AG09309 (cell line): ENCODE measurements around the gene ACOT7.
A peak's percentile ranks its signal among the peaks of the same experiment; 100 is the strongest.
"Not testable (repeated sequence)": the region's sequence is repeated elsewhere in the genome, so short reads cannot be mapped to it uniquely, and the experiment has no call there.

Source experiments
- DNase-seq: peaks from one replicate; pipeline ENCODE4 v3.0.0-alpha.2; 2010; ENCODE audit warnings: low read depth
- H3K4me3 ChIP-seq: 2 replicates; pipeline ENCODE4 v1.5.1; 2011; ENCODE audit warnings: mild to moderate bottlenecking, low read depth, low read length, moderate library complexity; ENCODE audit not compliant: control insufficient read depth
- CTCF ChIP-seq: IDR thresholded peaks from 2 replicates; pipeline ENCODE4 v1.5.1; 2011; ENCODE audit warnings: mild to moderate bottlenecking, low read depth, low read length, inconsistent platforms; ENCODE audit not compliant: insufficient read depth, control insufficient read depth; ENCODE audit errors: missing control alignments

ACOT7 gene

GRCh38 chr1:6365047-6365446 is 28.5 kb downstream of the ACOT7 start:
- H3K4me3 ChIP-seq, result no peak overlapping the region
- DNase-seq, result no peak
- TF ChIP-seq CTCF, result no peak

GRCh38 chr1:6363085-6363884 is 30.3 kb downstream of the ACOT7 start:
- not testable (repeated sequence) for DNase-seq, H3K4me3 ChIP-seq
- peak; percentile 60 for TF ChIP-seq CTCF

- no peak overlapping the region for H3K4me3 ChIP-seq
- DNase-seq, result no peak
- no peak for TF ChIP-seq CTCF
Measured at GRCh38 chr1:6361124-6361775, 32.3 kb downstream of the ACOT7 start.

GRCh38 chr1:6360517-6361070 is 33.0 kb downstream of the ACOT7 start:
- no peak for DNase-seq
- TF ChIP-seq CTCF, result no peak
- no peak overlapping the region for H3K4me3 ChIP-seq

GRCh38 chr1:6360117-6360496 is 33.5 kb downstream of the ACOT7 start:
- no peak for DNase-seq
- no peak for TF ChIP-seq CTCF
- H3K4me3 ChIP-seq, result no peak overlapping the region

- TF ChIP-seq CTCF, result no peak
- DNase-seq, result no peak
- no peak overlapping the region for H3K4me3 ChIP-seq
Measured at GRCh38 chr1:6359216-6360116, 34.1 kb downstream of the ACOT7 start.
